Stomach smooth muscle (tissue), 2 donors: ENCODE data around the gene CHMP2A.

Source experiments
- H3K27ac ChIP-seq: one replicate; pipeline ENCODE4 v1.7.0; 2013; ENCODE audit warnings: mild to moderate bottlenecking, low read length, inconsistent platforms
- H3K27me3 ChIP-seq, 2 donors: one replicate each; pipeline ENCODE4 v1.7.0; 2013; ENCODE audit warnings: low read length in 2 of 2; ENCODE audit not compliant: insufficient read depth in 2 of 2, control insufficient read depth in 1 of 2
- H3K36me3 ChIP-seq, 2 donors: one replicate each; pipeline ENCODE4 v1.7.0; 2013; ENCODE audit warnings: low read length in 2 of 2; ENCODE audit not compliant: control insufficient read depth in 2 of 2, insufficient read depth in 2 of 2
- H3K4me1 ChIP-seq: one replicate; pipeline ENCODE4 v1.7.0; 2013; ENCODE audit warnings: low read length; ENCODE audit not compliant: control insufficient read depth, insufficient read depth
- H3K4me3 ChIP-seq, 2 donors: one replicate each; pipeline ENCODE4 v1.7.0; 2013; ENCODE audit warnings: low read length in 2 of 2
- H3K9ac ChIP-seq, 2 donors: one replicate each; pipeline ENCODE4 v1.7.0; 2013; ENCODE audit warnings: low read length in 2 of 2, mild to moderate bottlenecking in 1 of 2
- H3K9me3 ChIP-seq, 2 donors: one replicate each; pipeline ENCODE4 v1.7.0; 2013; ENCODE audit warnings: low read length in 2 of 2; ENCODE audit not compliant: control insufficient read depth in 2 of 2
- donor health status: healthy.
- donor health status: Pancreatic carcinoma.

CHMP2A gene

GRCh38 chr19:58521651-58522050, 33.3 kb downstream of the CHMP2A start:
- H3K9me3 ChIP-seq: no peaks in the 10 kb centered on the region
- H3K9ac ChIP-seq: no peak overlapping the region
- H3K4me3 ChIP-seq: no peak overlapping the region
- peaks cover 3 to 7% of the 10 kb centered on the region in 2 donors for H3K36me3 ChIP-seq
- H3K27ac ChIP-seq: no peak overlapping the region
- peaks cover 28% of the 10 kb centered on the region for H3K4me1 ChIP-seq
- H3K27me3 ChIP-seq: no peaks in the 10 kb centered on the region

GRCh38 chr19:58520257-58520599, 34.7 kb downstream of the CHMP2A start:
- H3K27me3 ChIP-seq: no peaks in the 10 kb centered on the region
- H3K9ac ChIP-seq: peak overlapping the region; percentile 93 to 96
- peak overlapping the region; percentile 88 to 95 for H3K4me3 ChIP-seq
- H3K9me3 ChIP-seq: no peaks in the 10 kb centered on the region
- H3K36me3 ChIP-seq: peaks cover 6 to 16% of the 10 kb centered on the region in 2 donors
- peaks cover 36% of the 10 kb centered on the region for H3K4me1 ChIP-seq
- peak overlapping the region; percentile 95 for H3K27ac ChIP-seq

GRCh38 chr19:58519355-58520256, 35.3 kb downstream of the CHMP2A start, which contains the start of gene ZBTB45:
Gene ZBTB45 (minus strand): TSS chr19:58519810. CDS start chr19:58517673, 2,137 bp downstream.
- no peaks in the 10 kb centered on the region for H3K27me3 ChIP-seq
- H3K4me3 ChIP-seq: peak within 1 kb of the TSS; percentile 88 to 95
- H3K4me1 ChIP-seq: peaks cover 37% of the 10 kb centered on the region
- peak within 1 kb of the TSS; percentile 95 for H3K27ac ChIP-seq
- peaks cover 6 to 16% of the 10 kb centered on the region in 2 donors for H3K36me3 ChIP-seq
- H3K9ac ChIP-seq: peak within 1 kb of the TSS; percentile 93 to 96
- no peaks in the 10 kb centered on the region for H3K9me3 ChIP-seq

GRCh38 chr19:58519087-58519354, 35.9 kb downstream of the CHMP2A start:
- peak overlapping the region; percentile 95 for H3K27ac ChIP-seq
- peak overlapping the region; percentile 93 to 96 for H3K9ac ChIP-seq
- H3K36me3 ChIP-seq: peaks cover 6 to 16% of the 10 kb centered on the region in 2 donors
- peaks cover 41% of the 10 kb centered on the region for H3K4me1 ChIP-seq
- peak overlapping the region; percentile 88 to 95 for H3K4me3 ChIP-seq
- H3K9me3 ChIP-seq: no peaks in the 10 kb centered on the region
- H3K27me3 ChIP-seq: no peaks in the 10 kb centered on the region

GRCh38 chr19:58518256-58519086, 36.4 kb downstream of the CHMP2A start:
- Histone ChIP-seq H3K4me3 (peak overlapping the region; percentile 88 to 95), H3K9ac (peak overlapping the region; percentile 93 to 96), H3K36me3 (peaks cover 6 to 16% of the 10 kb centered on the region in 2 donors), H3K9me3 (no peaks in the 10 kb centered on the region), H3K27me3 (no peaks in the 10 kb centered on the region), H3K27ac (peak overlapping the region; percentile 95), H3K4me1 (peaks cover 46% of the 10 kb centered on the region)

GRCh38 chr19:58516964-58517833, 37.7 kb downstream of the CHMP2A start:
- no peak overlapping the region for H3K27ac ChIP-seq
- peak overlapping the region in 1 of 2 donors; percentile 35 for H3K4me3 ChIP-seq
- no peaks in the 10 kb centered on the region for H3K9me3 ChIP-seq
- peaks cover 49% of the 10 kb centered on the region for H3K4me1 ChIP-seq
- H3K9ac ChIP-seq: peak overlapping the region in 1 of 2 donors; percentile 13
- peaks cover 6 to 16% of the 10 kb centered on the region in 2 donors for H3K36me3 ChIP-seq
- H3K27me3 ChIP-seq: no peaks in the 10 kb centered on the region

GRCh38 chr19:58516246-58516836, 38.6 kb downstream of the CHMP2A start:
- Histone ChIP-seq H3K9ac (no peak overlapping the region), H3K4me1 (peaks cover 49% of the 10 kb centered on the region), H3K9me3 (no peaks in the 10 kb centered on the region), H3K27me3 (no peaks in the 10 kb centered on the region), H3K27ac (peak overlapping the region; percentile 6), H3K36me3 (peaks cover 6 to 16% of the 10 kb centered on the region in 2 donors), H3K4me3 (no peak overlapping the region)

GRCh38 chr19:58515259-58515658, 39.6 kb downstream of the CHMP2A start:
- no peak overlapping the region for H3K4me3 ChIP-seq
- peaks cover 45% of the 10 kb centered on the region for H3K4me1 ChIP-seq
- H3K9me3 ChIP-seq: no peaks in the 10 kb centered on the region
- no peak overlapping the region for H3K27ac ChIP-seq
- H3K36me3 ChIP-seq: peaks cover 6 to 16% of the 10 kb centered on the region in 2 donors
- H3K9ac ChIP-seq: no peak overlapping the region
- no peaks in the 10 kb centered on the region for H3K27me3 ChIP-seq

GRCh38 chr19:58514564-58515022, 40.3 kb downstream of the CHMP2A start:
- Histone ChIP-seq H3K27me3 (no peaks in the 10 kb centered on the region), H3K4me3 (peak overlapping the region in 1 of 2 donors; percentile 71), H3K4me1 (peaks cover 41% of the 10 kb centered on the region), H3K36me3 (peaks cover 6 to 16% of the 10 kb centered on the region in 2 donors), H3K9ac (no peak overlapping the region), H3K9me3 (no peaks in the 10 kb centered on the region), H3K27ac (peak overlapping the region; percentile 6)
